ENCODE measurements around the gene ARF4. TPM values are rescaled to one million over a fixed set of nuclear protein-coding genes. Genes with fewer than 3 reads are reported as not detected.

The ARF4 gene
- total RNA-seq, 4 donors from 2014 or later, result 52.5 to 166 (median 108) TPM

DNA sequence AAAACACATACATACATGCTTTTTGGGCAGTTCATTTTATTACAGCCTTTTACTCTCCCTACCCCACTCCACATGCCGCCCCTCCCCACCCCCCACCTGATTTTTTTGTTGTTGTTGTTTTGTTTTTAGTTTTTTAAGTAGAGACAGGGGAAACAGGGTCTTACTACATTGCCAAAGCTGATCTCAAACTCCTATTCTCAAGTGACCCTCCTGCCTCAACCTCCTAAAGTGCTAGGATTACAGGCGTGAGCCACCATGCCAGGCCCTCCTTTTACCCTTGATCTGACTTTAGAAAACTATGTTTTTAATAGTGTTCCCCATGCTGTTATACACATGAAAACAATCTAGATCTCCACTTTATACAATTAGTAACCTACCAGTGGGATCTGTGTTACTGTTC lies 26.3 kb downstream of the ARF4 start:
- H3K36me3 ChIP-seq, result no peaks in the 10 kb centered on the region
- no peak overlapping the region for H3K27ac ChIP-seq
- no peaks in the 10 kb centered on the region for H3K9me3 ChIP-seq
- no peak overlapping the region for H3K4me3 ChIP-seq
- H3K4me1 ChIP-seq, result no peaks in the 10 kb centered on the region
- TF ChIP-seq, protein P1, sequence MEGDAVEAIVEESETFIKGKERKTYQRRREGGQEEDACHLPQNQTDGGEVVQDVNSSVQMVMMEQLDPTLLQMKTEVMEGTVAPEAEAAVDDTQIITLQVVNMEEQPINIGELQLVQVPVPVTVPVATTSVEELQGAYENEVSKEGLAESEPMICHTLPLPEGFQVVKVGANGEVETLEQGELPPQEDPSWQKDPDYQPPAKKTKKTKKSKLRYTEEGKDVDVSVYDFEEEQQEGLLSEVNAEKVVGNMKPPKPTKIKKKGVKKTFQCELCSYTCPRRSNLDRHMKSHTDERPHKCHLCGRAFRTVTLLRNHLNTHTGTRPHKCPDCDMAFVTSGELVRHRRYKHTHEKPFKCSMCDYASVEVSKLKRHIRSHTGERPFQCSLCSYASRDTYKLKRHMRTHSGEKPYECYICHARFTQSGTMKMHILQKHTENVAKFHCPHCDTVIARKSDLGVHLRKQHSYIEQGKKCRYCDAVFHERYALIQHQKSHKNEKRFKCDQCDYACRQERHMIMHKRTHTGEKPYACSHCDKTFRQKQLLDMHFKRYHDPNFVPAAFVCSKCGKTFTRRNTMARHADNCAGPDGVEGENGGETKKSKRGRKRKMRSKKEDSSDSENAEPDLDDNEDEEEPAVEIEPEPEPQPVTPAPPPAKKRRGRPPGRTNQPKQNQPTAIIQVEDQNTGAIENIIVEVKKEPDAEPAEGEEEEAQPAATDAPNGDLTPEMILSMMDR (IDR thresholded peaks at IDR 0.05), result no peak
- TF ChIP-seq POLR2A (IDR thresholded peaks at IDR 0.05), result no peak
- intact Hi-C loops (cut with DNase I; ENCODE audit: low total_unique reads), result no loop called here
- no peak for DNase-seq
- H3K27me3 ChIP-seq, result no peaks in the 10 kb centered on the region

- no peak for TF ChIP-seq POLR2A (IDR thresholded peaks at IDR 0.05)
- TF ChIP-seq, protein P1 (IDR thresholded peaks at IDR 0.05), result no peak
- H3K27me3 ChIP-seq, result no peaks in the 10 kb centered on the region
- no peak overlapping the region for H3K27ac ChIP-seq
- H3K36me3 ChIP-seq, result no peaks in the 10 kb centered on the region
- no peaks in the 10 kb centered on the region for H3K4me1 ChIP-seq
- intact Hi-C loops (cut with DNase I; ENCODE audit: low total_unique reads), result no loop called here
- H3K9me3 ChIP-seq, result no peaks in the 10 kb centered on the region
- no peak overlapping the region for H3K4me3 ChIP-seq
- DNase-seq, result no peak
These were observed 27.2 kb downstream of the ARF4 start for GRCh38 chr3:57569859-57570450.

GRCh38 chr3:57559526-57559925 lies 37.6 kb downstream of the ARF4 start:
- TF ChIP-seq, protein P1 (IDR thresholded peaks at IDR 0.05), result no peak
- TF ChIP-seq POLR2A (IDR thresholded peaks at IDR 0.05), result no peak
- Histone ChIP-seq H3K36me3 (no peaks in the 10 kb centered on the region), H3K27ac (no peak overlapping the region), H3K9me3 (no peaks in the 10 kb centered on the region), H3K4me1 (peaks cover 7 to 12% of the 10 kb centered on the region in 2 donors), H3K4me3 (no peak overlapping the region), H3K27me3 (no peaks in the 10 kb centered on the region)
- intact Hi-C loops (cut with DNase I; ENCODE audit: low total_unique reads), result no loop called here
- no peak for DNase-seq

DNA sequence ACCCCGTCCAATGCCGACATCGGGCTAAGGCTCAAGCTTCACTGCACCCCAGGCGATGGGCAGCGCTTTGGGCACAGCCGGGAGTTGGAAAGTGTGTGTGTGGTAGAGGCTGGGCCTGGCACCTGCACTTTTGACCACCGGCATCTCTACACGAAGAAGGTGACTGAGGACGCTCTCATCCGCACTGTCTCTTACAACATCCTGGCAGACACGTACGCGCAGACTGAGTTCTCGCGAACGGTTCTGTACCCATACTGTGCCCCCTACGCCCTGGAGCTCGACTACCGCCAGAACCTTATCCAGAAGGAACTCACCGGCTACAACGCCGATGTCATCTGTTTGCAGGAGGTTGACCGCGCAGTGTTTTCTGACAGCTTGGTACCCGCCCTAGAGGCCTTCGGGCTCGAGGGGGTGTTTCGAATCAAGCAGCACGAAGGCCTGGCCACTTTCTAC lies 40.0 kb downstream of the ARF4 start:
- Histone ChIP-seq H3K27ac (peak overlapping the region in 1 of 2 donors; percentile 80), H3K4me3 (peak overlapping the region; percentile 75 to 94), H3K4me1 (peaks cover 7 to 12% of the 10 kb centered on the region in 2 donors), H3K9me3 (no peaks in the 10 kb centered on the region), H3K36me3 (no peaks in the 10 kb centered on the region), H3K27me3 (no peaks in the 10 kb centered on the region)
- no peak for DNase-seq
- intact Hi-C loops (cut with DNase I; ENCODE audit: low total_unique reads), result no loop called here
- no peak for TF ChIP-seq POLR2A (IDR thresholded peaks at IDR 0.05)
- TF ChIP-seq, protein P1 (IDR thresholded peaks at IDR 0.05), result no peak

DNA sequence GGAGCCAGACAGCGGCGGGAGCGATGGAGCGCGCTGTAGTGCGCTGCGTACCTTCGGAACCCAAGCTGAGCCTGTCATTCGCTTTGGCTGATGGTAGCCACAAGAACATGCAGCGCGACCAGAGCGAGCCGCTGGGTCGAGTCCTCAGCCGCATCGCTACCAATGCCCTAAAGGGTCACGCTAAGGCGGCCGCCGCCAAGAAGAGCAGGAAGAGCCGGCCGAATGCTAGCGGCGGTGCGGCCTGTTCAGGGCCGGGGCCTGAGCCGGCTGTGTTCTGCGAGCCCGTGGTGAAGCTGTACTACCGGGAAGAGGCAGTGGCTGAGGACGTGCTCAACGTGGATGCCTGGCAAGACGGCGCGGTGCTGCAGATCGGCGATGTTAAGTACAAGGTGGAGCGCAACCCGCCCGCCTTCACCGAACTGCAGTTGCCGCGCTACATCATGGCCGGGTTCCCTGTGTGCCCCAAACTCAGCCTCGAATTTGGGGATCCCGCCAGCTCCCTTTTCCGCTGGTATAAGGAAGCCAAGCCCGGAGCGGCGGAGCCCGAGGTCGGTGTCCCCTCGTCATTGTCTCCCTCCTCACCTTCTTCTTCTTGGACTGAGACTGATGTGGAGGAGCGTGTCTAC lies 40.6 kb downstream of the ARF4 start:
- Histone ChIP-seq H3K4me3 (peak overlapping the region; percentile 75 to 94), H3K36me3 (no peaks in the 10 kb centered on the region), H3K9me3 (no peaks in the 10 kb centered on the region), H3K4me1 (peaks cover 7 to 12% of the 10 kb centered on the region in 2 donors), H3K27me3 (no peaks in the 10 kb centered on the region), H3K27ac (peak overlapping the region; percentile 80)
- no peak for DNase-seq
- TF ChIP-seq, protein P1 (IDR thresholded peaks at IDR 0.05), result no peak
- no peak for TF ChIP-seq POLR2A (IDR thresholded peaks at IDR 0.05)
- intact Hi-C loops (cut with DNase I; ENCODE audit: low total_unique reads), result no loop called here

All from uterus (tissue), 4 donors.